Panc1 (cell line): ENCODE measurements around the gene SND1. TPM values are rescaled to one million over a fixed set of nuclear protein-coding genes. Genes with fewer than 3 reads are reported as not detected.

Experiments used
- ATAC-seq: fragments of 200-7000 bp; cut with Tn5 transposase; 2 replicates; pipeline ENCODE4 v1.9.1; 2020; ENCODE audit warnings: mild to moderate bottlenecking, moderate library complexity
- BruUV-seq: library from RNA; stranded (reverse); fragments of 400-500 nt; replicated peaks from 2 replicates; lab custom pipeline; 2021; lab: Mats Ljungman, UMichigan
- CTCF ChIA-PET: fragments of 300-600 bp; sonication (Branson Sonifier 250); formaldehyde crosslinking; loops from one replicate; lab custom pipeline; 2022; ENCODE audit warnings: antibody characterized with exemption; lab: Charles Lee
- POLR2A ChIA-PET: fragments of 300-600 bp; sonication (Branson Sonifier 250); formaldehyde crosslinking; loops from one replicate; lab custom pipeline; 2022; ENCODE audit warnings: antibody characterized with exemption; lab: Charles Lee
- DNase-seq: peaks from one replicate; pipeline ENCODE4 v3.0.0-alpha.2; 2010; ENCODE audit warnings: low read depth, low spot score
- H3K27ac ChIP-seq: 2 replicates; pipeline ENCODE4 v1.5.1; 2011; ENCODE audit warnings: mild to moderate bottlenecking, low read length, inconsistent platforms
- H3K27me3 ChIP-seq: fragments of 200-500 bp; sonication (Bioruptor generic); 2 replicates; pipeline ENCODE4 v1.6.0; 2014; ENCODE audit warnings: low read length, inconsistent platforms; ENCODE audit not compliant: control insufficient read depth, insufficient read depth
- H3K36me3 ChIP-seq: fragments of 200-500 bp; sonication (Bioruptor generic); 2 replicates; pipeline ENCODE4 v1.5.1; 2014; ENCODE audit warnings: inconsistent platforms, mild to moderate bottlenecking, low read length, moderate library complexity; ENCODE audit not compliant: control insufficient read depth, insufficient read depth
- H3K4me1 ChIP-seq: 2 replicates; pipeline ENCODE4 v1.5.1; 2011; ENCODE audit warnings: inconsistent platforms, mild to moderate bottlenecking, low read length, moderate library complexity; ENCODE audit not compliant: control insufficient read depth, insufficient read depth
- H3K4me3 ChIP-seq, 2 experiments: 2 replicates each; pipeline ENCODE4 v1.5.1; 2011 to 2012; ENCODE audit warnings: low read depth in 2 of 2, low read length in 2 of 2, mild to moderate bottlenecking in 2 of 2, inconsistent platforms in 1 of 2, moderate library complexity in 1 of 2
- H3K9me3 ChIP-seq: fragments of 200-500 bp; sonication (Bioruptor generic); 2 replicates; pipeline ENCODE4 v1.5.1; 2014; ENCODE audit warnings: low read depth, mild to moderate bottlenecking, inconsistent platforms, low read length, moderate library complexity; ENCODE audit not compliant: control insufficient read depth, insufficient read depth
- POLR2AphosphoS5 ChIP-seq: IDR thresholded peaks from 2 replicates; pipeline ENCODE4 v1.6.1; 2012; ENCODE audit warnings: mild to moderate bottlenecking, low read depth, low read length, moderate library complexity
- SIN3A ChIP-seq: IDR thresholded peaks from 2 replicates; pipeline ENCODE4 v1.6.1; 2012; ENCODE audit warnings: low read depth, mild to moderate bottlenecking, low read length, moderate library complexity, borderline replicate concordance; ENCODE audit not compliant: insufficient read depth
- TCF7L2 ChIP-seq: IDR thresholded peaks from 2 replicates; pipeline ENCODE4 v1.6.1; 2011; ENCODE audit warnings: mild to moderate bottlenecking, low read depth, low read length, inconsistent platforms
- in situ Hi-C: cut with HindIII; loops from 2 replicates; pipeline ENCODE4 v1.10.0; 2016; ENCODE audit warnings: low sequenced_read_pairs, low pct_unique_long_range_greater_than_20kb
- intact Hi-C: fragments of 100-400 bp; cut with micrococcal nuclease; formaldehyde crosslinking; loops from one replicate; pipeline ENCODE4 v1.10.0; 2022; ENCODE audit not compliant: unreplicated experiment
- total RNA-seq: library from RNA; stranded (reverse); gene quantifications from one replicate; pipeline ENCODE4 v1.2.1, GENCODE V29; 2021; ENCODE audit not compliant: unreplicated experiment
- TF ChIP-seq, protein P1 (sequence below): fragments of 450-650 bp; IDR thresholded peaks from 2 replicates; pipeline ENCODE4 v1.5.1; 2017; ENCODE audit warnings: mild to moderate bottlenecking
- TF ChIP-seq, protein P2 (sequence below), 2 experiments: IDR thresholded peaks; 2 replicates each; pipeline ENCODE4 v1.6.1; 2011 to 2012; ENCODE audit warnings: low read depth in 2 of 2, control low read depth in 1 of 2, low read length in 1 of 2, mild to moderate bottlenecking in 1 of 2, moderate library complexity in 1 of 2; ENCODE audit not compliant: insufficient read depth in 1 of 2

SND1 gene
- total RNA-seq, 1 experiment from 2014 or later: 176 TPM

DNA sequence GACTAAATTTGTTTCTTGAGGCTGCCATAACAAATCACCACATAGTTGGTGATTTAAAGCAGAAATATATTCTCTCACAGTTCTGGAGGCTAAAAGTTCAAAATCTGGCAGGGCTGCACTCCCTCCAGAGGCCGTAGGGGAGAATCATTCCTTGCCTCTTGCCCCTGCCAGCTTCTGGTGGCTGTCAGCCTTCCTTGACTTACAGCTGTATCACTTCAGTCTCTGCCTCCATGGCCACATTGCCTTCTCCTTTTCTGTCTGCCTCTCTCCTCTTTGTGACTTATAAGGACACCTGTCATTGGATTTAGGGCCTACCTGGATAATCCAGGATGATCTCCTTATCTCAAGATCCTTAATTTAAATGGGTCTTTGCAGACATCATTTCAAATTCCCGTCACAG is 385.1 kb downstream of the SND1 start:
- ChIA-PET CTCF (no interaction called here), POLR2A (no interaction called here)
- TF ChIP-seq POLR2AphosphoS5: no peak
- TF ChIP-seq SIN3A: no peak
- no peak for TF ChIP-seq TCF7L2
- TF ChIP-seq, protein P1, sequence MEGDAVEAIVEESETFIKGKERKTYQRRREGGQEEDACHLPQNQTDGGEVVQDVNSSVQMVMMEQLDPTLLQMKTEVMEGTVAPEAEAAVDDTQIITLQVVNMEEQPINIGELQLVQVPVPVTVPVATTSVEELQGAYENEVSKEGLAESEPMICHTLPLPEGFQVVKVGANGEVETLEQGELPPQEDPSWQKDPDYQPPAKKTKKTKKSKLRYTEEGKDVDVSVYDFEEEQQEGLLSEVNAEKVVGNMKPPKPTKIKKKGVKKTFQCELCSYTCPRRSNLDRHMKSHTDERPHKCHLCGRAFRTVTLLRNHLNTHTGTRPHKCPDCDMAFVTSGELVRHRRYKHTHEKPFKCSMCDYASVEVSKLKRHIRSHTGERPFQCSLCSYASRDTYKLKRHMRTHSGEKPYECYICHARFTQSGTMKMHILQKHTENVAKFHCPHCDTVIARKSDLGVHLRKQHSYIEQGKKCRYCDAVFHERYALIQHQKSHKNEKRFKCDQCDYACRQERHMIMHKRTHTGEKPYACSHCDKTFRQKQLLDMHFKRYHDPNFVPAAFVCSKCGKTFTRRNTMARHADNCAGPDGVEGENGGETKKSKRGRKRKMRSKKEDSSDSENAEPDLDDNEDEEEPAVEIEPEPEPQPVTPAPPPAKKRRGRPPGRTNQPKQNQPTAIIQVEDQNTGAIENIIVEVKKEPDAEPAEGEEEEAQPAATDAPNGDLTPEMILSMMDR: no peak
- TF ChIP-seq, protein P2, sequence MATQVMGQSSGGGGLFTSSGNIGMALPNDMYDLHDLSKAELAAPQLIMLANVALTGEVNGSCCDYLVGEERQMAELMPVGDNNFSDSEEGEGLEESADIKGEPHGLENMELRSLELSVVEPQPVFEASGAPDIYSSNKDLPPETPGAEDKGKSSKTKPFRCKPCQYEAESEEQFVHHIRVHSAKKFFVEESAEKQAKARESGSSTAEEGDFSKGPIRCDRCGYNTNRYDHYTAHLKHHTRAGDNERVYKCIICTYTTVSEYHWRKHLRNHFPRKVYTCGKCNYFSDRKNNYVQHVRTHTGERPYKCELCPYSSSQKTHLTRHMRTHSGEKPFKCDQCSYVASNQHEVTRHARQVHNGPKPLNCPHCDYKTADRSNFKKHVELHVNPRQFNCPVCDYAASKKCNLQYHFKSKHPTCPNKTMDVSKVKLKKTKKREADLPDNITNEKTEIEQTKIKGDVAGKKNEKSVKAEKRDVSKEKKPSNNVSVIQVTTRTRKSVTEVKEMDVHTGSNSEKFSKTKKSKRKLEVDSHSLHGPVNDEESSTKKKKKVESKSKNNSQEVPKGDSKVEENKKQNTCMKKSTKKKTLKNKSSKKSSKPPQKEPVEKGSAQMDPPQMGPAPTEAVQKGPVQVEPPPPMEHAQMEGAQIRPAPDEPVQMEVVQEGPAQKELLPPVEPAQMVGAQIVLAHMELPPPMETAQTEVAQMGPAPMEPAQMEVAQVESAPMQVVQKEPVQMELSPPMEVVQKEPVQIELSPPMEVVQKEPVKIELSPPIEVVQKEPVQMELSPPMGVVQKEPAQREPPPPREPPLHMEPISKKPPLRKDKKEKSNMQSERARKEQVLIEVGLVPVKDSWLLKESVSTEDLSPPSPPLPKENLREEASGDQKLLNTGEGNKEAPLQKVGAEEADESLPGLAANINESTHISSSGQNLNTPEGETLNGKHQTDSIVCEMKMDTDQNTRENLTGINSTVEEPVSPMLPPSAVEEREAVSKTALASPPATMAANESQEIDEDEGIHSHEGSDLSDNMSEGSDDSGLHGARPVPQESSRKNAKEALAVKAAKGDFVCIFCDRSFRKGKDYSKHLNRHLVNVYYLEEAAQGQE (IDR thresholded peaks at IDR 0.05; ENCODE audit: insufficient read depth in 1 of 2, low read depth in 2 of 2, low read length in 1 of 2): no peak
- no peak for DNase-seq
- Histone ChIP-seq H3K27ac (no peak overlapping the region), H3K4me1 (no peaks in the 10 kb centered on the region), H3K9me3 (no peaks in the 10 kb centered on the region), H3K4me3 (no peak overlapping the region), H3K36me3 (no peaks in the 10 kb centered on the region), H3K27me3 (no peaks in the 10 kb centered on the region)
- no peak for ATAC-seq
- in situ Hi-C loops: no loop called here
- no TSS peak for BruUV-seq
- intact Hi-C loops: no loop called here

DNA sequence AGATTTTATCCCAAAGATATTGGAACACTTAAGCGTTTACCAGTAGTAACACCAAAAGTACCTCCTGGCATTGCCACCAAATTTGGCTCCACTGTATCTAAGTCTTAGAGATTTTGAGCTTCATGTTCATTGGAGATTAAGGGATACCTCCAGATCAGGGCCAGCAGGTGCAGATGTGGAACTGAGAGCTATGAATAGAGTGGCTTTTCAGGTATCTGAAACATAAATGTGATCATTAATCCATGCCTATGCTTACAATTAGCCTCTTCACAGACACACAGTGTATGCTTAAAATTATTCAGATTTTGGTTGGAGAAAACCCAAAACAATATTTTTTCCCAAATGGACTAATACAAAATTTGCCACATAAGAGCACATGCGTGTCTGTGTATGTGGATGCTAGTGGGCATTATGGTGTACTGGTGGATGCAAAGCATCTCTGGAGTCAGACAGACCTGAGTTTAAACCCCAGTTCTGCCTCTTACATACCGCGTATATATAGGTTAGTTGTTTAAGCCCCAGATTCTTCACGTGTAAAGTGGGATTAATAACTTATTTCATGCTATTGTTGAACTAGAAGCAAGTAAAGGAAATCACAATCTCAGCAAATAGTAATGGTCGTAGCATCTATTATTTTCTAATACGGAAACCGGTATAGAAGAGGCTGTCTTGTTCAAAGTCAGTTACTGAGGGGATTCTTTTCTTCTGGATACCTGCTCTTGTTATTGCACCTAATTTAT is 386.1 kb downstream of the SND1 start:
- DNase-seq (no peak), ATAC-seq (no peak)
- H3K36me3 ChIP-seq: no peaks in the 10 kb centered on the region
- CTCF ChIA-PET: no interaction called here
- no peak overlapping the region for H3K27ac ChIP-seq
- intact Hi-C loops: no loop called here
- no peaks in the 10 kb centered on the region for H3K4me1 ChIP-seq
- POLR2A ChIA-PET: no interaction called here
- in situ Hi-C loops: no loop called here
- TF ChIP-seq TCF7L2 (no peak), POLR2AphosphoS5 (no peak), SIN3A (no peak)
- TF ChIP-seq, protein P2 (IDR thresholded peaks at IDR 0.05; ENCODE audit: insufficient read depth in 1 of 2, low read depth in 2 of 2, low read length in 1 of 2): no peak
- TF ChIP-seq, protein P1: no peak
- H3K4me3 ChIP-seq: no peak overlapping the region
- no peaks in the 10 kb centered on the region for H3K27me3 ChIP-seq
- no peaks in the 10 kb centered on the region for H3K9me3 ChIP-seq
- BruUV-seq: no TSS peak
